Stimulated activated CD8-positive, alpha-beta memory T cell treated with anti-CD3 and anti-CD28 coated beads, Interleukin-7, amount 100 ng/mL, for 4 hours (primary cell): ENCODE results near the gene GPA33.

Source experiments
- DNase-seq, 2 donors: peaks; one replicate each; pipeline ENCODE4 v3.0.0-alpha.2; 2020; ENCODE audit warnings: low read depth in 2 of 2

The GPA33 gene, protein sequence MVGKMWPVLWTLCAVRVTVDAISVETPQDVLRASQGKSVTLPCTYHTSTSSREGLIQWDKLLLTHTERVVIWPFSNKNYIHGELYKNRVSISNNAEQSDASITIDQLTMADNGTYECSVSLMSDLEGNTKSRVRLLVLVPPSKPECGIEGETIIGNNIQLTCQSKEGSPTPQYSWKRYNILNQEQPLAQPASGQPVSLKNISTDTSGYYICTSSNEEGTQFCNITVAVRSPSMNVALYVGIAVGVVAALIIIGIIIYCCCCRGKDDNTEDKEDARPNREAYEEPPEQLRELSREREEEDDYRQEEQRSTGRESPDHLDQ

DNA sequence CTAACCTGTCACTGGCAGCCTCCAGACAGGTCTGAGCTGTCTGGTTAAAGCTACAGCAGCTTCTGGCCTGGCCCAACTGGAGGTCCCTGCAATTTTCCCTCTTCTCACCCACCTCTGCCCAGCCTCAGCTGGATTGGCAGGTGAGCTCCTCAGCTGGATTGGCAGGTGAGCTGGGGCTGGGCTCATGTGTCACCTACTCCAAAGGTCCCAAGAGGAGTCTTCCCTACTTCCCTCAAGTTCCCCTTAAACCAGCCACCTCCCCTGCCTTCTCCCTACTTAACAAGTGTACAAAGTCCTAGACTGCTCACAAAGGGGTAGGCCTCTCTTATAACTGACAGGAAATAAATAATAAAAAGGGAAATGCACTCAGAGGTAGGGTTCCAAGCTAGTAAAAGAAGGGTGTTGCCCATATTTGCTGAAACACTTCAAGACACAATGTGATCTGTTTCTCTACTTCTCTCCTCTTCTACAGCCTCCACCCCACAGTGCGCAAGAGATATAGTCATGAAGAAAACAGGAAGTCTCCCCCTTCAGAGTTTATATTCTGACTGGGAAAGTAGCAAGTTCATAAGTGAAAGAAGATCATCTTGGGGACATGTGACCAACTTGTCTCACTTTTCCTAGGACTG is at the start of gene GPA33:
TSS of gene GPA33 (minus strand) at position 64 of the 629 bp plus-strand sequence. CDS start 90 bp downstream, outside the sequence.
- no peak for DNase-seq

DNA sequence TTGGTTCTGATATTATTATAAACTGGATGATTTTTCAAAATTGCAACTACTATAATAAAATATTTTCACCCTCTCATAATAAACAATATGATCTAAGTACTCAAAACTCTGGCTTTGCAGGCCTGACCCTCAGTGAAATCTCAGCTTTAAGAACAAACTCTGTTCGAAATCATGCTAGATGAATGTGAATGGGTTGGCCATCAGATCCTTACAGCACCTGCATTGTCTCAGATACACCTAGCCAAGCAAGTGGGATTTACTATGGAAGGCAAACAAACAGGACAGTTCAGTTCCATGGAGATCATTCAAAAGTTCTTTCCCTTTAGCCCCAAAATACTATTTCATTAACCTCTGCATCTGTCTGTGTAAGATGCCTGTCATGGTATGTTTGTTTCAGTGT is 48.5 kb upstream of the GPA33 start:
- DNase-seq, result no peak

DNA sequence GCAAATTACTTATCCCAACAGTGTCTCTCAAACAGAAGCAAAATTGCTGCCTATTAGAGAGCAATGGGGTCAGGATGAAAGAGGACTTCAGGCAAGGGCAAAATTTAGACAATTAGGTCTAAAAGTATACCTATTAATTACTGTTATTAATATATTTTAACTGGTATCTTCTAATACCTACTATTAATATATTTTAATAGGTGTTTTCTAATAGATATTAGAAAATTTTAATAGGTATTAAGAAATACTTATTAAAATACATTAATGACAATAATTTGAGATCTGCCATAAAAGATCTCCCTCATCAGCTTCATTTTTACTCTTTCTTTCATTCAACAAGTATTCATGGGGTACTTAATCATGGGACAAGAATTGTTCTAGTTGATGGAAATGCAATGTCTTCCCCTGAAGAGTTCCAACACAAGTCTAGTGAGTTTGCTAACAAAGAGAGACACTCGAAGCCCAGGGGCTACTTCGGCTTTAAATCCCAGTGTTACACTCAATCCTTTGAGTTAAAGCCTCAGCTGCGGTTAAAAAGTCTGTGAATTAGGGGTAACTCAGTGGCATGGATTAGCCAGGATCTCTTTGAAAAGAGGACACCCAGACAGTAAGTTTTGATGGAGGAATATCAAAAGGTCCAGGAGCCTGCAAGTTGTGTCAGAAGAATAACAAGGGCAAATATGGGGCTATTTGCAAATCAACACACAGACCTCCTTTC is 47.8 kb upstream of the GPA33 start:
- no peak for DNase-seq

DNA sequence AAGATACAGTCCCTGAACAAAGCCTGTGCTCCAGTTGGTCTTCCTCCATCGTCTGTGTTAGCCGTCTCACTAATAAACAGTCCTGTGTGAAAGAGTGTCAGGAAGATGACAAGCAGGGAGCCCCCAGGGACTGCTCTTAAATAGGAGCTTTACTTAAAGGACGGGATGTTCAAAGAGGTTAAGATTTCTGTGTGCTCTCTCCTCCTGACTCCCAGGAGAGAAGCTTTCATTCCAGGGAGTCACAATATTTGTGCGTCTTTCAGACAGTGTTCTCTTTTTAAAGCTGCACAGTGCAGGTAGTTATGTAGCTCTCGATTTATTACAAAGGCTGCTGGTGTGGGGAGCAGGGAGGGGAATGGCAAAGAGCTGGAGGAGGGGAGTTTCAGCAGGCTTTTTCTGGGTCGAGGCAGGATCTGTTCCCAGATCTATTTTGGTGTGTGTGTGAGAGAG is 47.2 kb upstream of the GPA33 start:
- DNase-seq, result no peak

DNA sequence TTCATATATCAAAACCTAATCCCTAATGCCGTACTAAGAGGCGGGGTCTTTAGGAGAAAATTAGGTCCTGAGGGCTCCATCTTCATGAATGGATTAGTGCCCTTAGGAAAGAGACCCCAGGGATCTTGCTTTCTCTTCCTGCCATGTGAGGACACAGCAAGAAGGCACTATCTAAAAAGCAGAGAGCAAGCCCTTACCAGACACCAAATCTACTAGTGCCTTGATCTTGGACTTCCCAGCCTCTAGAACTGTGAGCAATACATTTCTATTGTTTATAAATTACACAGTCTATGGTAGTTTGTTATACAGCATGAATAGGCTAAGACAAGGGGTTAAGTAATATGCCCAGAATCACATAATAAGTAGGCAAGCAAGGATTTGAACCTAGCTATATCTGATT is 46.6 kb upstream of the GPA33 start:
- no peak for DNase-seq

DNA sequence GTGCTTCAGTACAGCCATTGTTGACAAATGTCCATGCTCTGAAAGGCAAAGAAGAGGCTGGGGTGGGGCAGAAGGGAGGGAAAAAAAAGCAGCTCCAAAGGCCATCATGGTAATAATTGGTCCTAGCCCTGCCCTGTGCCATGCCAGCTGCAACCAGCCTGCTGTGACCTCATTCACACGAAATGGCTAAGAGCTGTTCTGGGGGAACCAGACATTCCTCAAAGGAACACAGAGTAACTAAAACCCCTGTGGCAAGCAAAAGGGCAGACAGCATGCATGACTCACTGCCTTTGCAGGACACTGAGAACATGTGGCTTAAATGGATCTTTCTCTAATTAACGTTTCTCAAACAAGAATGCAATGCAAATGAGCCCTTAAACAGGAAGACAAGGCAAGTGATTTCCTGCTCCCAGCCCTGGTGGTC is 46.0 kb upstream of the GPA33 start:
- no peak for DNase-seq

DNA sequence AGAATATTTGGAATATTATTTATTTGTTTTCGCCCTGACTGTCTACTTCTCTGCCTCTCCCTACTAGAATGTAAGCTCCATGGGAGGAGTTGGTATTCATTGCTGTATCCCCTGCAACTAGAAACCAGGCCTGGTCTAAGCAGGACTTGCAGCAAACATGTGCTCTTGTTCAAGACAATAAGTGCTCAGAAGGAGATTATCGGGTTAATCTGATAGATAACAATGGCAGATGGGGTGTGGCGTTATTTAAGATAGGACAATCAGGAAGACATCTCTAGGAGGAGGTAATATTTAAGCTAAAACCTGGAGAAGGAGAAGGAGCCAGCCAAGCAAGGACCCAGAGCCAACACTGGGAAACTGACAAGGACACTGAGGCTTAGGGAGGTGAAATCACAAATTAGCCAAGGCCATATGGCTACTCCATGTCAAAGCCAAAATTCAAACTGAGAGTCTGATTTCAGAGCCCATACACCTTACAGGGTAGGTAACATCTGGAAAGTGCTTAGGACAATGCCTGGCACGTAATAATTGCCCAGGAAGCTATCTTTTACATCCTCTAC is 45.2 kb upstream of the GPA33 start:
- DNase-seq, result no peak

DNA sequence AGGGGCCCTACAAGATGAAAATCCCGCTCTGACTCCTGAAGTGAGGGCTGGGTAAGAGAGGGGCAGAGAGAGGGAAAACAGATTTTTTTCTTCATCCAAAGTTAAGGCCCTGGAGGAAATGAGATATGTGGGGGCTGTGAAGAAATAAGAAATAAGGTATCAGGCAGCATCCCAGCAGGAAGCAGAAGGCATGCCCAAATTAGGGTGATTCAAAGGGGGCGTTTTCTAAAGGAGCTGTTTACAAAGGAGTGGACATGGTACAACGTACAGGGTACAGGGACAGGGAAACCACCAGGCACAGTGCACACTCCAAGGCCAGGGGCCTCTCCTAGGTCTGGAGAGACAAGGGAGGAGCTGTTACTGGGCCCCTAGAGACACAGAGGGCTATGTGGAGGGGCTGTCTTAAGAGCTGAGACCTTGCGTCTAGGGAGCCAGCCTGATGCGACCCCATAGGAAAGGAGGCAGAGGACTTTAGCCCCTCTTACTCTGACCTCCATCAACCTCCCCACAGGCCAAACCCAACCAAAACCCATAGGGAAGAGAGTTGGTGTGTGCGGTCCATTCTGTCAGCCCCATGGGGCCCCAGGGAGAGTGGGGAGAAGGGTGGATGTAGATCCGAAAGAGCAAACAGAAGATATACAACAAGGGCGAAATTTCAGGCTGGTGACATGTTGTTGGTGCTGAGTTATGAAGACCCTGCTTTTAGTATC is 42.3 kb upstream of the GPA33 start:
- DNase-seq, result no peak

DNA sequence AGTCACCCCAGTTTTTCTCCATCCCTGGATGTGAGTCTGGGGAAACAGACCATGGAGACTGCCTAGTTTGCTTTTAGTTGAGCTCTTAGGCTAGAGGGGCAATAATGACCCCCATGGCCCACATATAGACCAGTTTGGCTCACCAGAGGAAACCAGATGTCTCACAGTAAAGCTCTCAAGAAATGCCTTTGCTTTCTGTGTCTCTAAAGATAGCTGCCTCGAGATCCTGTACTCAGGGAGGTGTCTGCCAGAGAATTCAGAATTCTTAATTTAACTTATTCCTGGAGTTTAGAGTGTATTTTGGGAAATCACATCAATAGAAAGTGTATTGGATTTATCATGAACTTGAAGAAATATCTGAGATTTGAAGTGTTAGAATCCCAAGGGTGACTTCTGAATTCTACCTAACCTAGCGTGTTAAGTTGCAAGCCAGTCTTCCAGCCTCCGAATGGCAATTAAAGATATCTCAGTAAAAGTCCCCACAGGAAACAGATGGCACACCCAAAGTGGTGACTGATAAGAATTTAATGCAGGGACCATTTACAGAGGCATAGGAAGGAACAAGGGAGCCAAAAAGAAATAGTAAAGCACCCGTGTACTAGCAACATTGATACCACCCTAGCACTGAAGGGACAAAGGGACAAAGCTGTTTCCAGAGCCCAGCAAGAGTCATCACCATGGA is 40.8 kb upstream of the GPA33 start:
- DNase-seq, result no peak

DNA sequence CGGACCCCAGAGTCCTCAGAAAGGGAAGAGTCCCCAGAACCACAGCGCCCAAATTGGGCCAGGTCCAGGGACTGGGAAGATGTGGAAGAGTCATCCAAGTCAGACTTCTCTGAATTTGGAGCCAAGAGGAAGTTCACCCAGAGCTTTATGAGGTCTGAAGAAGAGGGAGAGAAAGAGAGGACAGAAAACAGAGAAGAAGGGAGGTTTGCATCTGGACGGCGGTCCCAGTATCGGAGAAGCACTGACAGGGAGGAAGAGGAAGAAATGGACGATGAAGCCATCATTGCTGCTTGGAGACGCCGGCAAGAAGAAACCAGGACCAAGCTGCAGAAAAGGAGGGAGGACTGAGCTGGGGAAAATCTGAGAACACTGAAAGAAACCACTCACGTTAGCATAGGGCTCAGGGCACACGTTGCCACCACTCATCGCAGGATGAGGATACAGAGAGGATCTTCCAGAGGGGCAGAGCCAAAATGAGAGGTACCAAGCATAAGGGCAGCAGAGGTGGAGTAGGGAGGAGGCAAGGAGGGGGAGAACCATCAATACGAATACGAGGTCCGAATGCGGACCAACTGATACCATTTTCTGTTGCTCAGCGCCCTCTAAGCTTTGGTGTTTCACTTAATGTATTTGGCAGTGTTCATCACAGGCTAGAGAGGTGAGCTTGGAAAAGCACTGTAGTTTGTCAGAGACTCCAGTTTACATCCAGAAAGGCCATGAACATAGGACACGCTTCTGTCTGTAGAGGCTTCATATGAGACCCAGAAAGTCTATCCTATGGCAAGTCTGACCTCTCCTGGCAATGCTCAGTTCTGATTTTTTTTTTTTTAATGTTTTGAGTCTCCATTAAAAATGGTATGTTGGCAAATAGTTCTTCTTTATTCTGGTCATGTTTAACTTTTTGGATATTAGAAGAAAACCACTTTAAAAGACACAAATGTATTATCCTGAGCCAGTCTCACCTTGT is 38.4 kb upstream of the GPA33 start:
- DNase-seq, result no peak

DNA sequence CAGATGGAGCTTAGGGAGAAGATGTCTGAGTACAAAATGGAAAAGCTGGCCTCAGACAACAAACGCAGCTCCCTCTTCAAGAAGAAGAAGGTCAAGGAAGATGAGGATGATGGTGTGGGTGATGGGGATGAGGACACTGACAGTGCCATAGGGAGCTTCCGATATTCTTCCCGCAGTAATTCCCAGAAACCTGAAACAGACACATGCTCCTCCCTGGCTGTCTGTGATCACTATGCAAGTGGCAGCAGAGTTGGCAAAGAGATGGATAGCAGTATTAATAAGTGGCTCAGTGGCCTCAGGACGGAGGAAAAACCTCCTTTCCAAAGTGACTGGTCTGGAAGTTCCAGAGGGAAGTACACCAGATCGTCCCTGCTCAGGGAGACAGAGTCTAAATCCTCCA is 37.5 kb upstream of the GPA33 start:
- DNase-seq, result no peak

DNA sequence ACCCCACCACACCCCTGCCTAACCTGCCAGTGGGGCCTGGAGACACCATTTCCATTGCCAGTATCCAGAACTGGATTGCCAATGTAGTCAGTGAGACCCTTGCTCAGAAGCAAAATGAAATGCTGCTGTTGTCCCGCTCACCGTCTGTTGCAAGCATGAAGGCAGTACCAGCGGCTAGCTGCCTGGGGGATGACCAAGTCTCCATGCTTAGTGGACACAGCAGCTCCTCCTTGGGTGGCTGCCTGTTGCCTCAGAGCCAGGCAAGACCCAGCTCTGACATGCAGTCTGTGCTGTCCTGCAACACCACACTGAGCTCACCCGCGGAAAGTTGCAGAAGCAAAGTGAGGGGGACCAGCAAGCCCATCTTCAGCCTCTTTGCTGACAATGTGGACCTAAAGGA is 37.1 kb upstream of the GPA33 start:
- DNase-seq, result no peak

DNA sequence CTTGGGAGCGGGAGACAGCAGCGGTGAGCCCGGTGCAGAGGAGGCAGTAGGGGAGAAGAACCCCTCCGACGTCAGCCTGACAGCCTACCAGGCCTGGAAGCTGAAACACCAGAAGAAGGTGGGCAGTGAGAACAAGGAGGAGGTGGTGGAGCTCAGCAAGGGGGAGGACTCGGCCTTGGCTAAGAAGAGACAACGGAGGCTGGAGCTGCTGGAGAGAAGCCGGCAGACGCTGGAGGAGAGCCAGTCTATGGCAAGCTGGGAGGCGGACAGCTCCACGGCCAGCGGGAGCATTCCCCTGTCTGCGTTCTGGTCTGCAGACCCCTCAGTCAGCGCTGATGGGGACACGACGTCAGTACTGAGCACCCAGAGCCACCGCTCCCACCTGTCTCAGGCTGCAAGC is 36.6 kb upstream of the GPA33 start:
- DNase-seq, result no peak

DNA sequence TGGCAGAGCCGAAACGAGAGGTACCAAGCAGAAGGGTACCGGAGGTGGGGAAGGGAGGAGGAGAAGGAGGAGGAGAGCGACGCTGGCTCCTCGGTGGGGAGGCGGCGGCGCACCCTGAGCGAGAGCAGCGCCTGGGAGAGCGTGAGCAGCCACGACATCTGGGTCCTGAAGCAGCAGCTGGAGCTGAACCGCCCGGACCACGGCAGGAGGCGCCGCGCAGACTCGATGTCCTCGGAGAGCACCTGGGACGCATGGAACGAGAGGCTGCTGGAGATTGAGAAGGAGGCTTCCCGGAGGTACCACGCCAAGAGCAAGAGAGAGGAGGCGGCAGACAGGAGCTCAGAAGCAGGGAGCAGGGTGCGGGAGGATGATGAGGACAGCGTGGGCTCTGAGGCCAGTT is 36.1 kb upstream of the GPA33 start:
- DNase-seq, result no peak

DNA sequence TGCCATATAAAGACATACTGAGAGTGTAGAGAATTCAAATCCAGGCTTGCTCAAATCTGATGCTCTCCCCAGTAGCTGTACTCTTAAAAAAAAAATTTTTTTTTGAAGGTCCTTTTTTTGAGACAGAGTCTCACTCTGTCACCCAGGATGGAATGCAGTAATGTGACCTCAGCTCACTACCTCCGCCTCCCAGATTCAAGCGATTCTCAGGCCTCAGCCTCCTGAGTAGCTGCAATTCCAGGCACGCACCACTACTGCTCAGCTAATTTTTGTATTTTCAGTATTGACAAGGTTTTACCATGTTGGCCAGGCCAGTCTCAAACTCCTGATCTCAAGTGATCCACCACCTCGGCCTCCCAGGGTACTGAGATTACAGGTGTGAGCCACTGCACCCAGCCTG is 32.4 kb upstream of the GPA33 start:
- no peak for DNase-seq

DNA sequence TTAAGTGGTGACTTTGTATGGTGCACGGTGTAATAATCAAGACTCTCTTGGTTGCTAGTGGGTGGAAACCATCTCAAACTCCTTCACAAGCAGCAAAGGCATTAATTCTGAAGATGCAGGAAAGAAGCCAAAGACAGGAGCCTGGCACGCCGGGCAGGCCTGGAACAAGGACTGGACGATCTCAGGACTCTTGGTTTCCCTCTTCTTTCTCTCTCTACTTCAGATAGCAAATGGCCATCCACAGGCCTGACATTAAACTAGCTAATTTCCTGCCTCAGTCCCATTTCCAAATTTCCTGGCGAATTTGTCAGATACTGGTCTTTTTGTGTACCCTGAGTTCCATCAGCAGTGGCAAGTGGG is 31.9 kb upstream of the GPA33 start:
- DNase-seq, result no peak

DNA sequence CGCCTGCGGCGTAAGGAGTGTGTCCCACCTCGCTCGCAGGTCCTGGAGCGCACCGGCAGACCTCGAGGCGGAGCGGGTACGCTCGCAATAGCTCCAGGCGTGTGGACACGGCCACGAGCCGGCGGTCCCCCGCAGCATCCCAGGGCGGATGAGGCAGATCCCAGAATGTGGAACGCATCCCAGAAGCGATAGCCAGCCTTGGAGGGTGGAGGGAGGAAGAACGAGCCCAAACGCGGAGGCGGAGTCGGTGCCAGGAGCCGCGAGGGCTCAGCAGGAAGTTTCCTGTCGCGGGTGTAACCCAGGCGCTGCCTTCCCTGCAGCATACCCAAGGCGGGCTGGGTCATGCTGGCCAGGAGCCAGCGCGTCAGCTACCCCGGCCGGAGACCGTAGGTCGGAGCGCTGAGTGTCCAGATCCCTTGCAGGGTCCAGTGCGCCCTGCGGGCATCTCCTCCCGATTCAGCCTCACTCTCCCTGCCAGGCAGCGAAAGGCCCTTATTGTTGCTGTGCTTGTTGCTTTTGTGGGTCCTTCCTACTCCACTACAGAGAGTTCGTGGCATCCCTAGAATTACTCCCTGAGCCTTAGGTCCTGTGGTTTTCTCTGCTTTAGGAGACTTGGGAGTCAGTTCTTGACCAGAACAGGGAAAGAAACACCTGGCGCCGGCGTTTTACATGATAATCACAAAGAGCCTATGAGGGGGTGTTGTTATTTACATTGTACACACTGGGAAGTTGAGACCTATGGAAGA is 31.4 kb upstream of the GPA33 start:
- DNase-seq, result peak in 1 of 2 donors; percentile 20

DNA sequence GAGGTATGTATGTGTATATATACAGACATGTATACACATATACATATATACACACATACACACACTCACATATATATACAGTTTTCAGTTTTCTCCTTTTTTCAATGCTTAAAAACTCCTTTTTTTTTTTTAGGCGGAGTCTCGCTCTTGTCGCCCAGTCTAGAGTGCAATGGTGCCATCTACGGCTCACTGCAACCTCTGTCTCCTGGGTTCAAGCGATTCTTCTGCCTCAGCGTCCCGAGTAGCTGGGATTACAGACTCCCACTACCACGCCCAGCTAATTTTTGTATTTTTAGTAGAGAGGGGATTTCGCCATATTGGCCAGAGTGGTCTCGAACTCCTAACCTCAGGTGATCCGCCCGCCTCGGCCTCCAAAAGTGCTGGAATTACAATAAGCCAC is 30.7 kb upstream of the GPA33 start:
- DNase-seq, result no peak

DNA sequence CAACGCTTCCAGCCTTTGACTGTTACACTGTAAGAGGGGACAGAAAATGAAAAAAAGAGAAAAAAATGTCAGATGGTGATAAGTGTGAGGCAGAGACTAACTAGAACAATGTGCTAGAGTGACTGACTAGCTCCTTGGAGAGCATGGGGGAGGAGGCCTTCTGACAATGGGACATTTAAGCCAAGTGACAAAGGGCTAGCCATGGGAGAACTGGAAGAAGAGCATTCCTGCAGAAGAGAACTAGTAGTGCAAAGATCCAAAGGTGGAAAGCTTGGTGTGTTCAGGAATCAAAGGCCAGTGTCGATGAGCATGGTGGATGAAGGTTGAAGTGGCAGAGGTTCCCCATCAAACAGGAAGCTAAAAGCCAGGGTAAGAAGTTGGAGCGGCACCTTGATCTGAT is 29.5 kb upstream of the GPA33 start:
- DNase-seq, result no peak

DNA sequence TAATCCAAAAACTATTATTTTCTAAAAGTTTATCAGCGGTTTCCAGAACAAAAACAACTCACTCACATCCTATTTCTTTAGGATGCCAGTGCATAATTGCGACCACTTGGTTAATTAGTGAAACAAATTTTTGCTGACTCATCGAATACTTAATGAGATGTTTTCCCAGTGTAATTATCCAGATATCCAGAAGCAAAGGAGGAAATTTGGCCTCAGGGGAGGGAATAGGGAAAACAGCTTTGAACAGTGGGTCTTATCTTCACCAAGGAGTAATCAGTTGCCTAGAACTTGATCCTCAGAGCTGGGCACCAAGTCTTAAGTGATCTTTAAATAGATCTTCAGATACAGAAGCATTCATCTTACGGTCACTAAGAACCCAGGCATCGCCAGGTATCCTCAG is 28.0 kb upstream of the GPA33 start:
- no peak for DNase-seq
